ENCODE data around the gene DYNLRB2.

Gene DYNLRB2

GRCh38 chr16:80554033-80554432, 13.2 kb downstream of the DYNLRB2 start:
- no peak for DNase-seq

GRCh38 chr16:80556481-80556880, 15.7 kb downstream of the DYNLRB2 start:
- no peak for DNase-seq

GRCh38 chr16:80557037-80557436, 16.2 kb downstream of the DYNLRB2 start:
- no peak for DNase-seq

GRCh38 chr16:80559369-80559768, 18.6 kb downstream of the DYNLRB2 start:
- DNase-seq, result no peak

GRCh38 chr16:80563066-80563465, 22.3 kb downstream of the DYNLRB2 start:
- no peak for DNase-seq

GRCh38 chr16:80564394-80564793, 23.6 kb downstream of the DYNLRB2 start:
- DNase-seq, result no peak

GRCh38 chr16:80569440-80570105, 28.8 kb downstream of the DYNLRB2 start:
- no peak for DNase-seq

- no peak for DNase-seq
Measured at GRCh38 chr16:80570106-80570478, 29.3 kb downstream of the DYNLRB2 start.

- no peak for DNase-seq
Measured at GRCh38 chr16:80573700-80574120, 32.9 kb downstream of the DYNLRB2 start.

GRCh38 chr16:80576343-80576912, 35.6 kb downstream of the DYNLRB2 start:
- DNase-seq, result no peak

- no peak for DNase-seq
Measured at GRCh38 chr16:80577485-80578280, 36.9 kb downstream of the DYNLRB2 start.

GRCh38 chr16:80580109-80580832, 39.5 kb downstream of the DYNLRB2 start:
- DNase-seq, result no peak

- no peak for DNase-seq
Measured at GRCh38 chr16:80583466-80583865, 42.7 kb downstream of the DYNLRB2 start.

GRCh38 chr16:80585764-80586163, 45.0 kb downstream of the DYNLRB2 start:
- no peak for DNase-seq

GRCh38 chr16:80586476-80586875, 45.7 kb downstream of the DYNLRB2 start:
- no peak for DNase-seq

GRCh38 chr16:80587071-80587470, 46.3 kb downstream of the DYNLRB2 start:
- no peak for DNase-seq

GRCh38 chr16:80591071-80591915, 50.5 kb downstream of the DYNLRB2 start:
- no peak for DNase-seq

- DNase-seq, result no peak
Measured at GRCh38 chr16:80592273-80592672, 51.5 kb downstream of the DYNLRB2 start.

GRCh38 chr16:80594756-80595155, 54.0 kb downstream of the DYNLRB2 start:
- DNase-seq, result no peak

- no peak for DNase-seq
Measured at GRCh38 chr16:80596507-80597207, 55.9 kb downstream of the DYNLRB2 start.

- DNase-seq, result no peak
Measured at GRCh38 chr16:80599466-80599865, 58.7 kb downstream of the DYNLRB2 start.
